CD8-positive, alpha-beta memory T cell (primary cell): ENCODE data around the gene ZWILCH. TPM values are rescaled to one million over a fixed set of nuclear protein-coding genes. Genes with fewer than 3 reads are reported as not detected.
A peak's percentile ranks its signal among the peaks of the same experiment; 100 is the strongest.
"Not testable (repeated sequence)": the region's sequence is repeated elsewhere in the genome, so short reads cannot be mapped to it uniquely, and the experiment has no call there.

Experiments used
- CTCF ChIA-PET: fragments of 350-600 bp; sonication (Branson Sonifier 250); formaldehyde crosslinking; loops from one replicate; lab custom pipeline; 2021; ENCODE audit warnings: antibody characterized with exemption; lab: Charles Lee
- POLR2A ChIA-PET: fragments of 350-600 bp; sonication (Branson Sonifier 250); formaldehyde crosslinking; loops from one replicate; lab custom pipeline; 2021; ENCODE audit warnings: antibody characterized with exemption; lab: Charles Lee
- DNase-seq, 5 donors: peaks; one replicate each; pipeline versions ENCODE4 v3.0.0 to v3.0.0-alpha.2; 2020 to 2022; ENCODE audit warnings: mixed read lengths in 1 of 5
- H3K27ac ChIP-seq: one replicate; pipeline ENCODE4 v1.7.0; 2013; ENCODE audit warnings: low read depth, mild to moderate bottlenecking, low read length, moderate library complexity
- H3K27me3 ChIP-seq: 2 replicates; pipeline ENCODE4 v1.7.0; 2013; ENCODE audit warnings: low read length, mild to moderate bottlenecking; ENCODE audit not compliant: insufficient read depth, poor library complexity, severe bottlenecking
- H3K36me3 ChIP-seq: 2 replicates; pipeline ENCODE4 v1.7.0; 2013; ENCODE audit warnings: mild to moderate bottlenecking, low read length, moderate library complexity; ENCODE audit not compliant: insufficient read depth
- H3K4me1 ChIP-seq: 2 replicates; pipeline ENCODE4 v1.7.0; 2013; ENCODE audit warnings: mild to moderate bottlenecking, low read length, moderate library complexity; ENCODE audit not compliant: insufficient read depth
- H3K4me3 ChIP-seq: 2 replicates; pipeline ENCODE4 v1.7.0; 2013; ENCODE audit warnings: mild to moderate bottlenecking, low read length
- H3K9me3 ChIP-seq: 2 replicates; pipeline ENCODE4 v1.7.0; 2013; ENCODE audit warnings: mild to moderate bottlenecking, low read length
- H3K27ac Mint-ChIP-seq, 8 donors: one replicate each; pipeline ENCODE4 v1.8.0; 2020 to 2021; ENCODE audit warnings: mixed read lengths in 8 of 8, mild to moderate bottlenecking in 6 of 8, inconsistent platforms in 3 of 8, moderate library complexity in 3 of 8
- H3K27me3 Mint-ChIP-seq, 2 donors: one replicate each; pipeline ENCODE4 v1.8.0; 2020 to 2021; ENCODE audit warnings: mixed read lengths in 2 of 2, mild to moderate bottlenecking in 1 of 2, moderate library complexity in 1 of 2
- H3K36me3 Mint-ChIP-seq, 3 donors: one replicate each; pipeline ENCODE4 v1.8.0; 2020 to 2021; ENCODE audit warnings: mixed read lengths in 3 of 3, inconsistent platforms in 1 of 3, mild to moderate bottlenecking in 1 of 3
- H3K4me1 Mint-ChIP-seq, 3 donors: one replicate each; pipeline ENCODE4 v1.8.0; 2020 to 2021; ENCODE audit warnings: mixed read lengths in 3 of 3, inconsistent platforms in 1 of 3, mild to moderate bottlenecking in 1 of 3
- H3K4me3 Mint-ChIP-seq, 7 donors: one replicate each; pipeline ENCODE4 v1.8.0; 2020 to 2021; ENCODE audit warnings: mixed read lengths in 7 of 7, mild to moderate bottlenecking in 6 of 7, moderate library complexity in 4 of 7, inconsistent platforms in 2 of 7
- H3K9me3 Mint-ChIP-seq, 5 donors: one replicate each; pipeline ENCODE4 v1.8.0; 2020 to 2022; ENCODE audit warnings: mixed read lengths in 5 of 5, mild to moderate bottlenecking in 3 of 5, moderate library complexity in 2 of 5, inconsistent platforms in 1 of 5
- polyA plus RNA-seq: library from polyadenylated mRNA; unstranded; fragments of 300-500 nt; fragmentation: Illumina TruSeq; gene quantifications from one replicate; pipeline ENCODE4 v1.2.3, GENCODE V29; 2021
- total RNA-seq, 2 experiments: library from RNA; stranded (reverse); gene quantifications; one replicate each; pipeline ENCODE4 v1.2.3, GENCODE V29; 2021

The ZWILCH gene
- total and polyA plus RNA-seq, 3 experiments from 2014 or later: 10.8 to 43.8 (median 35.8) TPM

DNA sequence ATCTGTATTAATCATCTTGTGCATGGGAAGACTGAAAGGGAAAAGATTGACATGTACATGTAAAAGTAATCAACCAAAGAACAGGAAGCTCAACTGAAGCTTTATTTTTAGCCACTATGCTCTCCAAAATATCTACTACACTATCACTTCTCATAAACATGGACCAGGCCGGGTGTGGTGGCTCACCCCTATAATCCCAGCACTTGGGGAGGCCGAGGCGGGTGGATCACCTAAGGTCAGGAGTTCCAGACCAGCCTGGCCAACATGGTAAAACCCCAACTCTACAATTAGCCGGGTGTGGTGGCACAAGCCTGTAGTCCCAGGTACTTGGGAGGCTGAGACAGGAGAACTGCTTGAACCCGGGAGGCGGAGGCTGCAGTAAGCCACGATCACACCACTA, 4.8 kb upstream of the ZWILCH start:
- peaks cover 8 to 89% (median 18%) of the 10 kb centered on the region in 3 donors for H3K36me3 Mint-ChIP-seq
- DNase-seq: not testable (repeated sequence)

DNA sequence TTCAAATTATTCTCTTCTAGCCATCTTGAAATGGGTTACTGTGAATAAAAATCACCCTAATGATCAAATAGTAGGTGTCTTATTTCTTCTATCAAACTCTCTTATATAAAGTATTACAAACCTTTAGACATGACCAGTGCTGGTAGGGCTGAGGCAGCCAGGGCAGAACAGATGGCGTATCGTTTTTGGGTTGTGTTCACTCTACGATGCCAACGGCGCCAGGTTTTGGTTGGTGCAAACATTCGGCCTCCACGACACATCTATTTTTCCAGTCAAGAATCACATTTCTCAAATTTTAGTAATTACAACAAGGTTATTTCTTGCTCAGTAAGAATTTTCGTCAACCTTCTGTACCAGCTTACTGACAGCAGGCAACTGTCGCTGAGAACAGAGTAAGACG, 2.6 kb upstream of the ZWILCH start:
- peaks cover 8 to 76% (median 15%) of the 10 kb centered on the region in 3 donors for H3K36me3 Mint-ChIP-seq
- H3K36me3 ChIP-seq: peaks cover 54% of the 10 kb centered on the region
- DNase-seq: no peak
- peaks cover 38% of the 10 kb centered on the region for H3K4me1 ChIP-seq
- POLR2A ChIA-PET: interaction anchor here (0.6 kb wide), 1 partner anchor 621 kb away, joined by 17 read pairs; no protein-coding TSS in a partner anchor
- no peaks in the 10 kb centered on the region for H3K9me3 ChIP-seq
- H3K4me3 ChIP-seq: no peak overlapping the region
- CTCF ChIA-PET: interaction anchor here (2.6 kb wide), 1 partner anchor 115 kb away, joined by 9 read pairs; the partner anchor contains the start of gene MAP2K1
- peaks cover 51 to 78% (median 72%) of the 10 kb centered on the region in 3 donors for H3K4me1 Mint-ChIP-seq
- H3K4me3 Mint-ChIP-seq: peak overlapping the region; percentile 93 to 100 (median 98)
- H3K27me3 Mint-ChIP-seq: peaks cover 0 to 6% of the 10 kb centered on the region in 2 donors
- H3K27me3 ChIP-seq: no peaks in the 10 kb centered on the region
- no peak overlapping the region for H3K27ac ChIP-seq
- no peaks in the 10 kb centered on the region for H3K9me3 Mint-ChIP-seq
- peak overlapping the region in 7 of 8 donors; percentile 87 to 100 (median 98) for H3K27ac Mint-ChIP-seq

More for the DNA sequence above, 4.8 kb upstream of the ZWILCH start:
- H3K4me3 ChIP-seq, H3K9me3 Mint-ChIP-seq, H3K27me3 Mint-ChIP-seq, H3K9me3 ChIP-seq, H3K27me3 ChIP-seq, H3K27ac ChIP-seq: not testable (repeated sequence)
- POLR2A ChIA-PET: interaction anchor here (1.1 to 3.0 kb wide), 2 partner anchors 114 to 206 kb away, joined by 3 to 18 read pairs; partner anchors contain the start of gene MAP2K1
- peak overlapping the region in 2 of 7 donors; percentile 4 to 76 for H3K4me3 Mint-ChIP-seq
- Histone ChIP-seq H3K4me1 (peaks cover 51% of the 10 kb centered on the region), H3K36me3 (peaks cover 56% of the 10 kb centered on the region)
- CTCF ChIA-PET: interaction anchor here (1.3 to 4.8 kb wide), 4 partner anchors 28 to 207 kb away, joined by 3 to 95 read pairs (median 22); partner anchors contain the start of genes DIS3L and MAP2K1
- peak overlapping the region; percentile 17 to 98 (median 33) for H3K27ac Mint-ChIP-seq
- peaks cover 49 to 76% (median 74%) of the 10 kb centered on the region in 3 donors for H3K4me1 Mint-ChIP-seq

GRCh38 chr15:66503041-66503648, 2.0 kb upstream of the ZWILCH start:
- Mint-ChIP-seq H3K4me1 (peaks cover 44 to 77% (median 65%) of the 10 kb centered on the region in 3 donors), H3K4me3 (peak overlapping the region; percentile 93 to 100 (median 98)), H3K27ac (peak overlapping the region; percentile 89 to 100 (median 98)), H3K36me3 (peaks cover 8 to 69% (median 15%) of the 10 kb centered on the region in 3 donors)
- ChIA-PET CTCF (interaction anchor here (2.6 kb wide), 1 partner anchor 116 kb away, joined by 9 read pairs; the partner anchor contains the start of gene MAP2K1), POLR2A (interaction anchor here (0.6 to 0.9 kb wide), 3 partner anchors 117 to 622 kb away, joined by 5 to 17 read pairs (median 5); no protein-coding TSS in a partner anchor)
- not testable (repeated sequence) for H3K9me3 ChIP-seq, H3K9me3 Mint-ChIP-seq, H3K27me3 Mint-ChIP-seq, H3K27me3 ChIP-seq, DNase-seq
- Histone ChIP-seq H3K4me1 (peaks cover 33% of the 10 kb centered on the region), H3K27ac (peak overlapping the region; percentile 2), H3K36me3 (peaks cover 51% of the 10 kb centered on the region), H3K4me3 (peak overlapping the region; percentile 69)

GRCh38 chr15:66503780-66504562, 1.2 kb upstream of the ZWILCH start:
- peaks cover 0 to 6% of the 10 kb centered on the region in 2 donors for H3K27me3 Mint-ChIP-seq
- ChIA-PET POLR2A (interaction anchor here (0.6 to 0.9 kb wide), 4 partner anchors 113 to 353 kb away, joined by 3 to 5 read pairs (median 4); no protein-coding TSS in a partner anchor), CTCF (interaction anchor here (2.6 kb wide), 1 partner anchor 117 kb away, joined by 9 read pairs; the partner anchor contains the start of gene MAP2K1)
- peaks cover 44 to 68% (median 57%) of the 10 kb centered on the region in 3 donors for H3K4me1 Mint-ChIP-seq
- Histone ChIP-seq H3K27me3 (no peaks in the 10 kb centered on the region), H3K36me3 (peaks cover 44% of the 10 kb centered on the region), H3K4me3 (peak overlapping the region; percentile 69), H3K4me1 (peaks cover 27% of the 10 kb centered on the region), H3K9me3 (no peaks in the 10 kb centered on the region), H3K27ac (peak overlapping the region; percentile 96)
- H3K27ac Mint-ChIP-seq: peak overlapping the region; percentile 93 to 100 (median 98)
- no peak for DNase-seq
- H3K9me3 Mint-ChIP-seq: no peaks in the 10 kb centered on the region
- H3K4me3 Mint-ChIP-seq: peak overlapping the region; percentile 93 to 100 (median 98)
- H3K36me3 Mint-ChIP-seq: peaks cover 8 to 61% (median 13%) of the 10 kb centered on the region in 3 donors

DNA sequence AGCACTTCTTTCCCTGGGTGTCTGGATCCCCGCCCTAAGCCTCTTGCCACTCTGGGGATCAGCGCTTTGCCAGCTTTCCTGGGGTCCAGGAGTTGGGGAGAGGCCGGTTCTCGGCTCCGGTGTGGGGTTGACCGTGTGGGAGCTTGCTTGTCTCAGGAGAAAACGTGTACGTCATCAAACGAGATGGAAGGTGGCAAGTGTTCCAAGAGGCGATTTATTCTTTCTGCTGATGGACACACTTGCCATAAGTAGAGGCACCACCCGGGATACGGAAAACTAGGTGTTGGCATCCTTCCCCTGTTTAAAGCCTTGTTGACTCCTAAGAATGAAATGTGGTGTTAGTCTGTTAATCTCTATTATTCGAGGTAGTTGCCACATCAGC, 295 bp downstream of the ZWILCH start:
- Histone ChIP-seq H3K4me1 (peaks cover 27% of the 10 kb centered on the region), H3K9me3 (no peaks in the 10 kb centered on the region), H3K4me3 (peak overlapping the region; percentile 69), H3K27me3 (no peaks in the 10 kb centered on the region), H3K27ac (peak overlapping the region; percentile 96), H3K36me3 (peaks cover 29% of the 10 kb centered on the region)
- Mint-ChIP-seq H3K4me3 (peak overlapping the region; percentile 93 to 100 (median 98)), H3K36me3 (peaks cover 4 to 50% (median 6%) of the 10 kb centered on the region in 3 donors), H3K9me3 (no peaks in the 10 kb centered on the region), H3K4me1 (peaks cover 40 to 60% (median 51%) of the 10 kb centered on the region in 3 donors), H3K27me3 (peaks cover 0 to 6% of the 10 kb centered on the region in 2 donors), H3K27ac (peak overlapping the region; percentile 93 to 100 (median 98))
- DNase-seq: no peak
- ChIA-PET CTCF (interaction anchor here (1.0 to 1.3 kb wide), 2 partner anchors 9 to 19 kb away, joined by 3 read pairs; no protein-coding TSS in a partner anchor), POLR2A (interaction anchor here (0.6 to 1.4 kb wide), 6 partner anchors 8 to 770 kb away, joined by 3 to 4 read pairs (median 3); partner anchors contain the start of genes MAP2K1 and SNAPC5)

DNA sequence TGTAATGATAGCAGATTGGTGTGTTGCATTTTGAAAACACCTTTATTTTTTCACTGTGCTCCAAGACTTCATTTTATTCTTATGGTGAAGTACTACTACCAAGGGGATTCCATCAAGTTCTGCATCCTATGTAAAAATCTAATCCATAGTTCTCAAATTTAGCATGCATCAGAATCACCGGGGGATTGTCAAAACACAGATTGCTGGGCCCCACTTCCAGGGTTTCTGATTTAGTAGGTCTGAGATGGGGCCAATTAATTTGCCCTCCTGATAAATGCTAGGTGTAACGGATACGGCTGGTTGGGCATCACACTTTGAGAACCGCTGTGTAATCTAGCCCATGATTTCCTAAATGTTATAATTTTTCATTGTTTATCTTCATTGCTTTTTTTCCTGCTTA, 692 bp downstream of the ZWILCH start:
- Mint-ChIP-seq H3K27me3 (peaks cover 0 to 6% of the 10 kb centered on the region in 2 donors), H3K9me3 (no peaks in the 10 kb centered on the region), H3K4me1 (peaks cover 39 to 56% (median 50%) of the 10 kb centered on the region in 3 donors), H3K36me3 (peaks cover 2 to 46% (median 4%) of the 10 kb centered on the region in 3 donors), H3K27ac (peak overlapping the region; percentile 93 to 100 (median 98)), H3K4me3 (peak overlapping the region; percentile 93 to 100 (median 98))
- peaks cover 27% of the 10 kb centered on the region for H3K4me1 ChIP-seq
- peak overlapping the region; percentile 96 for H3K27ac ChIP-seq
- CTCF ChIA-PET: interaction anchor here (1.0 to 1.3 kb wide), 2 partner anchors 9 to 18 kb away, joined by 3 read pairs; no protein-coding TSS in a partner anchor
- H3K9me3 ChIP-seq: no peaks in the 10 kb centered on the region
- DNase-seq: no peak
- H3K4me3 ChIP-seq: peak overlapping the region; percentile 69
- POLR2A ChIA-PET: interaction anchor here (1.1 to 1.4 kb wide), 3 partner anchors 9 to 119 kb away, joined by 3 to 4 read pairs (median 4); partner anchors contain the start of genes MAP2K1 and SNAPC5
- H3K36me3 ChIP-seq: peaks cover 25% of the 10 kb centered on the region
- no peaks in the 10 kb centered on the region for H3K27me3 ChIP-seq

DNA sequence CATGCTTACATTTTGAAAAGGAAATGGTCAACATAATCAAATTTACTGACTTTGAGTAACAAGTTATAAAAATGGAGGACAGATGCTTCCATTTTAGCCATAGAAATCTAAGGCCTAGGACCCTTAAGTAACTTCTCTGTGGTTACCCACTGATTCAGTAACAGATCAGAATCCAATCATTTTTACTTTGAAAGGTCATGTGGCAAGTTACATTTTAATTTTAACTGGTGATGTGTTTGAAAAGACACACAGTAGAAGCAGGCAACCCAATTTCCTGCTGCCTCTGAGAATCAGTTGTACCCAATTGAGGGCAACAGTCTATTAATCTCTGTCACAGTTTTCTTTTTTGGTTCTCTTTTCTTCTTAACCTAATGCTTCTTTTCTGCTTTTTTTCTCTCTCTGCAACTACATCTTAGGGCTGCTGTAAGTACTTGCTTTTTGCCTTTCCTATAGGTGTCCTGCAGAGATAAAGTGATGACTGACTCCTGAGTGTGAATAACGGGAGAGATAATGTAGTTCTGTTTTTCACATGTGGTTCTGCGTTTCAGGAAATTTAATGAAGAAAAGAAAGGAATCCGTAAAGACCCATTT, 3.3 kb downstream of the ZWILCH start:
- H3K9me3 Mint-ChIP-seq: no peaks in the 10 kb centered on the region
- DNase-seq: no peak
- CTCF ChIA-PET: no interaction called here
- Histone ChIP-seq H3K4me3 (no peak overlapping the region), H3K27ac (no peak overlapping the region), H3K27me3 (no peaks in the 10 kb centered on the region), H3K9me3 (no peaks in the 10 kb centered on the region), H3K4me1 (peaks cover 14% of the 10 kb centered on the region), H3K36me3 (no peaks in the 10 kb centered on the region)
- peak overlapping the region in 1 of 8 donors; percentile 79 for H3K27ac Mint-ChIP-seq
- H3K36me3 Mint-ChIP-seq: peaks cover 0 to 22% (median 0%) of the 10 kb centered on the region in 3 donors
- H3K4me1 Mint-ChIP-seq: peaks cover 24 to 37% (median 26%) of the 10 kb centered on the region in 3 donors
- POLR2A ChIA-PET: no interaction called here
- H3K4me3 Mint-ChIP-seq: peak overlapping the region in 1 of 7 donors; percentile 52
- peaks cover 0 to 6% of the 10 kb centered on the region in 2 donors for H3K27me3 Mint-ChIP-seq
